Measurements from ENCODE around the gene KIRREL3. TPM values are rescaled to one million over a fixed set of nuclear protein-coding genes. Genes with fewer than 3 reads are reported as not detected.

Gene KIRREL3
- polyA plus RNA-seq, 2 of the 4 experiments (the other 2 are of a cell fraction), result 3.0 to 11.0 TPM

- ChIA-PET POLR2A (no interaction called here), CTCF (no interaction called here)
- Histone ChIP-seq H3K4me1 (no peaks in the 10 kb centered on the region), H3K4me3 (no peak overlapping the region), H3K4me2 (no peak overlapping the region), H3K9me3 (no peaks in the 10 kb centered on the region), H3K27ac (no peak overlapping the region)
- DNase-seq (ENCODE audit: low read depth in 1 of 2, low spot score in 1 of 2), result no peak
- TF ChIP-seq EHF (CRISPR knock-in tag; IDR thresholded peaks at IDR 0.05) (no peak), CHD2 (IDR thresholded peaks at IDR 0.05; ENCODE audit: low read length, partially characterized antibody) (no peak), ZC3H11A (IDR thresholded peaks at IDR 0.05) (no peak), SMC3 (IDR thresholded peaks at IDR 0.05) (no peak), HOXB5 (CRISPR knock-in tag; IDR thresholded peaks at IDR 0.05) (no peak), CTCF (IDR thresholded peaks at IDR 0.05) (no peak), FOSB (CRISPR knock-in tag; IDR thresholded peaks at IDR 0.05) (no peak), CHD4 (IDR thresholded peaks at IDR 0.05; ENCODE audit: borderline replicate concordance) (no peak), CBX8 (IDR thresholded peaks at IDR 0.05) (no peak)
- FAIRE-seq, result no peak
- ATAC-seq, result no peak
Observed at GRCh38 chr11:126823274-126823673, 177.3 kb downstream of the KIRREL3 start.

- POLR2A ChIA-PET, result no interaction called here
- Histone ChIP-seq H3K9me3 (no peaks in the 10 kb centered on the region), H3K4me2 (no peak overlapping the region), H3K4me3 (no peak overlapping the region), H3K4me1 (peaks cover 7% of the 10 kb centered on the region; the same call in 1 of the 3 replicates), H3K27ac (no peak overlapping the region)
- TF ChIP-seq HOXA7 (CRISPR knock-in tag; IDR thresholded peaks at IDR 0.05), result no peak
- TF ChIP-seq REST (IDR thresholded peaks at IDR 0.05), result no peak
- TF ChIP-seq RARB (CRISPR knock-in tag; IDR thresholded peaks at IDR 0.05), result no peak
- no peak for TF ChIP-seq HEYL (CRISPR knock-in tag; IDR thresholded peaks at IDR 0.05)
- no peak for TF ChIP-seq FOSB (CRISPR knock-in tag; IDR thresholded peaks at IDR 0.05)
- TF ChIP-seq NPAS2 (CRISPR knock-in tag; IDR thresholded peaks at IDR 0.05; ENCODE audit: borderline replicate concordance), result no peak
- no peak for TF ChIP-seq EHMT2 (IDR thresholded peaks at IDR 0.05; ENCODE audit: low read depth)
- TF ChIP-seq POLR2AphosphoS2 (conservative IDR thresholded peaks at IDR 0.05; ENCODE audit: low read length), result no peak
- TF ChIP-seq HDAC2 (IDR thresholded peaks at IDR 0.05), result no peak
- no peak for TF ChIP-seq FOSL2 (IDR thresholded peaks at IDR 0.05)
- no peak for TF ChIP-seq FOSL2 (CRISPR knock-in tag; IDR thresholded peaks at IDR 0.05)
- no peak for TF ChIP-seq HMGXB4 (CRISPR knock-in tag; IDR thresholded peaks at IDR 0.05; ENCODE audit: borderline replicate concordance)
- TF ChIP-seq EP300 (IDR thresholded peaks at IDR 0.05), result no peak
- ATAC-seq (no peak), DNase-seq (ENCODE audit: low read depth in 1 of 2, low spot score in 1 of 2) (no peak), FAIRE-seq (no peak)
- CTCF ChIA-PET, result no interaction called here
- 71% methylated on average over 1 of the region's 1 CpG for WGBS (ENCODE audit: missing lambda C conversion rate)
Observed at GRCh38 chr11:126821827-126822226, 178.7 kb downstream of the KIRREL3 start.

All from A549 (cell line).